Measurements from ENCODE around the gene MPV17L2.

Gene MPV17L2

DNA sequence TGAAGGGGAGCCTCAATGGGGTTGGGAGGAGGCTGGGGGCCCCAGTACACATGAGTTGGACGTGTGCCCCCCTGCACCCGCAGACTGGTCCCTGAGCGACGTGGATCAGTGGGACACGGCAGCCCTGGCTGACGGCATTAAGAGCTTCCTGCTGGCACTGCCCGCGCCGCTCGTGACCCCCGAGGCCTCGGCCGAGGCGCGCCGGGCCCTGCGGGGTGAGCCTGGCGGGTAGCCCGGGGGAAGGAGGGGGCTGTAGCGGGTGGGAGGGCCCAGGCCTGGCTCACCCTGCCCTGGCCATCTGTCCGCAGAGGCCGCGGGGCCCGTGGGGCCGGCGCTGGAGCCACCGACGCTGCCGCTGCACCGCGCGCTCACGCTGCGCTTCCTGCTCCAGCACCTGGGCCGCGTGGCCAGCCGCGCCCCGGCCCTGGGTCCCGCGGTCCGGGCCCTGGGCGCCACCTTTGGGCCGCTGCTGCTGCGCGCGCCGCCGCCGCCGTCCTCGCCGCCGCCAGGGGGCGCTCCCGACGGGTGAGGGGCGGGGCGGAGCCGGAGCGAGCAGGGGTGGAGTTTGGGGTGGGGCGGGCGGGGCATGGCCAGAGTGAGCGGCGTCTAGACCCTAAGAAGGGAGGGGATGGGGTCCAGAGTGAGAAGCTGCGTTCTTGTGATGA lies 31.9 kb upstream of the MPV17L2 start:
- peak; percentile 81 for DNase-seq

DNA sequence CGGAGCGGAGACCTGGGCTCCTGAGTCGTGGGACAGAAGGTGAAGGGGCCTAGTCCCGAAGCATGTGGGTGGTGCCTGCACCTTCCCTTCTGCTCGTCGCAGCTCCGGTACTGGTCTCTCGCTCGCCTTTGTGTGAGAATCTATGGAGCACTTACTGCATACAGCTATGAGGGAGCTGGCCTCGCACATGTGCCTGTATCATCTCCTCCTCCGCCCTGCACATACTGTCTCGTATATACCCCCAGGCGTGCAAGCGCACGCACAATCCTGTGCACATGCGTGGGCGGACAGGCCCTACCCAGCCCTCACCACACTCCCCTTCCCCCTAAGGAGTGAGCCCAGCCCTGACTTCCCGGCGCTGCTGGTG lies 31.4 kb upstream of the MPV17L2 start:
- no peak for DNase-seq

DNA sequence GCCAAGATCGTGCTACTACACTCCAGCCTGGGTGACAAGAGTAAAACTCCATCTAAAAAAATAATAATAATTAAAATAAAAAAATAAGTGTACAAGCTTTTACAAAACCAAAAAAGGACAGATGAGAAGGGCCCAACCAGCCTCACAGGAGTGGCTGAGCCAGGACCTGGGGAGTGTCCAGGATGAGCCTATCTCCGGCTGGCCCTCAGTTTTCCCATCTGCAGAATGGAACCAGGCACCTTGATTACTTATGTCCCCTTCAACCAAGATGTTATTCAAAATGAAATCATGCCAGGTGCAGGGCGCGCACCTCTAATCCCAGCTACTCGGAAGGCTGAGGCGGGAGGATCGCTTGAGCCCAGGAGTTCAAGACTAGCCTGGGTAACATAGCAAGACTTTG lies 28.9 kb upstream of the MPV17L2 start:
- no peak for DNase-seq

DNA sequence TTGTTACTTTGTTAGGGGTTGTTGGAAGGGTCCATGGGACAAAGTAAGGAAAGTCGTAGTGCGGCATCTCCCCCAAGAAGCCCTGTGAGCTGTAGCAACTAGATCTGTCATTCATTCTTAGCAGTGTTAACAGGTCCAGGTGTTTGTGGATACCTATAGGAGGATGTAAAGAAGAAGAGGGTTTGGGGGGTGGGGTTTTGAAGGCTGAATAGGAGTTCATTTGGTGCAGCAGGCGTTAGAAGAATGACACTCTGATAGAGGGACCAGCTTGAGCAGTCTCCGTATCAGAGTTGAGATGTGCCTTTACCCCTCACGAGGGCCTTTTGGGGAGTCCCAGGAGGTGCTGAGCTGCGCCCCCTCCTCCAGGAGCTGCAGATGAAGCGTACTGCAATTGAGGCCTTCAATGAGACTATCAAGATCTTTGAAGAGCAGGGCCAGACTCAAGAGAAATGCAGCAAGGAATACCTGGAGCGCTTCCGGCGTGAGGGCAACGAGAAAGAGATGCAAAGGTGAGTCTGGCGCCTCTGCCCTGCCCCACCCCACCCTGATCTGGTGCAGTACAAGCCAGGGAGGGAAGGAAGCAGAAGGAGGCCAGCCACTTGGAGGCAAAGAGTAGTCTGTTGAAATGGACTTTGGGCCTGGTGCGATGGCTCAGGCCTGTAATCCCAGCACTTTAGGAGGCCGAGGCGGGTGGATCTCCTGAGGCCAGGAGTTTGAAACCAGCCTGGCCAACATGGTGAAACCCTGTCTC lies 27.0 kb upstream of the MPV17L2 start:
- DNase-seq, result no peak

DNA sequence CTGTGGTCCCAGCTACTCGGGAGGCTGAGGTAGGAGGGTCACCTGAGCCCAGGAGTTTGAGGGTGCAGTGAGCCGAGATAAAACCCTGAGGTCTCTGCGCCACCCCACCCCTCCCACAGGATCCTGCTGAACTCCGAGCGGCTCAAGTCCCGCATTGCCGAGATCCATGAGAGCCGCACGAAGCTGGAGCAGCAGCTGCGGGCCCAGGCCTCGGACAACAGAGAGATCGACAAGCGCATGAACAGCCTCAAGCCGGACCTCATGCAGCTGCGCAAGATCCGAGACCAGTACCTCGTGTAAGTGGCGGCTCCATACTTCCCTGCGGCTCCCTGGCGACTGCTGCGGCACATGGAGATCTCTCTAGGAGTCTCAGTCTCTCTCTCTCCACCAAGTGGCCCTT lies 26.0 kb upstream of the MPV17L2 start:
- DNase-seq, result no peak

DNA sequence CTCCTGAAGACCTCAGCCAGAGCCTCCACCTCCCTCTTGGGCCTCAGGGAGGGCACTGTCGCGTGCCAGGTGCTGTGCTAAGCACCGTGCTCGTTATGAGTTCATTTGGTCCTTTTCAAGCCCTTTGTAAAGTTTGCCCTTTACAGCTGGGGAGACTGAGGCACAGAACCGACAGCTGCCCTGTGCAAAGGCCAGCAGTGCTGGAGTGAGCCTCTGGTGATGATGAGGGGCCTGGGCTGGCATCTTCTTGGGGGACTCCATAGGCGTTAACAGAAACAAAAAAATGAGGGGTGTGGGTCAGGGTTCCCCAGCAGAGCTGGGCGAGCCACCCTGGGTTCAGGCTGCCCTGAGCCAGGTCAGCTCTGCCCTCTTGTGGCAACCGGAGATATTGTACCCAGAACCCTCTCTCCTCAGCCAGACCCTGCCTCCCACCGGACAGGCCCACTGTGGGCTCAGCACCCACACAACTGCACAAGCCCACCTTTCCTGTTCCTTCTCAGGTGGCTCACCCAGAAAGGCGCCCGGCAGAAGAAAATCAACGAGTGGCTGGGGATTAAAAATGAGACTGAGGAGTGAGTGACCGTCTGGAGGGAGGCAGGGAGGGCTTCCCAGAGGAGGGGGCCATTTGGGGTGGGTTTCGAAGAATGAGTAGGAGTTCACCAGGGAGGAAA lies 24.9 kb upstream of the MPV17L2 start:
- DNase-seq, result peak; percentile 69

DNA sequence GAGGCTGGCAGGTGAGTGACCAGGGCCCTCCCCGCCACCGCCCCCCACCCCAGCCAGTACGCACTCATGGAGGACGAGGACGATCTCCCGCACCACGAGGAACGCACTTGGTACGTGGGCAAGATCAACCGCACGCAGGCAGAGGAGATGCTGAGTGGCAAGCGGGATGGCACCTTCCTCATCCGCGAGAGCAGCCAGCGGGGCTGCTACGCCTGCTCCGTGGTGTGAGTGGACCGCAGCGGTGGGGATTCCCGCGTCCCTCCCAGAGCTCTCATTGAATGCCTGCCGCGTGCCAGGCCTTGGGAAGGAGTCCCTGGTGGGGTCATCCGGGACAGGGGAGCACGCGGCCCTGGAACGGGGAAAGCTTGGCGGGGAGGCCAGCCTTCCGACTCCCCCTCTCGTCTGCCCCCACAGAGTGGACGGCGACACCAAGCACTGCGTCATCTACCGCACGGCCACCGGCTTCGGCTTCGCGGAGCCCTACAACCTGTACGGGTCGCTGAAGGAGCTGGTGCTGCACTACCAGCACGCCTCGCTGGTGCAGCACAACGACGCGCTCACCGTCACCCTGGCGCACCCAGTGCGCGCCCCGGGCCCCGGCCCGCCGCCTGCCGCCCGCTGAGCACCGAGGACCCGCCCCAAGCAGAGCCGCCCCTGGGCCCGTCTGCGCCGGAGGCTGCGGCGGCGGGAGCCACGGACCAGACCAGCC lies 24.2 kb upstream of the MPV17L2 start:
- DNase-seq, result no peak

DNA sequence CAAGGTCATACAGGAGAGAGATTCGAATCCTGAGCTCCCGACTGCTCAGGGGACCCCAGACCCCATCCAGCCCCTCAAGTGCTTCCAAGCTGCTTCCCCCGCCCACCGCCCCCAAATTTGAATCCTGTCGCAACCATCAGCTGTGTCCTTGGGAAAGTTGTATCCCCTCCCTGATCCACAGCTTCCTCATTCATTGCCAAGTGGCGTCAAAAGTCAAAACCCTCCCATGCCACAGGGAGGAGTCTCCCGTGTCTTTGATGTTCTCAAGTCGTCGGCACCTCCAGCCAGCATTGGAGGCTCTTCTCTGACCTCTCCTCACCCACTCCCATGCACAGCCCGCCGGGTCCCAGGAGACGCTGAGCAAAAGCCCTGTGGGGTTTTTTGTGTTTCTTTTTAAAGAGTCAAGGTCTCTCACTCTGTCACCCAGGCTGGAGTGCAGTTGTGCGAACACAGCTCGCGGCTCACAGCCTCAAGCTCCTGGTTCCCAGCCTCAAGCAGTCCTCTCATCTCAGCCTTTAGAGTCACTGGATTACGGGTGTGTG lies 22.2 kb upstream of the MPV17L2 start:
- DNase-seq, result no peak

DNA sequence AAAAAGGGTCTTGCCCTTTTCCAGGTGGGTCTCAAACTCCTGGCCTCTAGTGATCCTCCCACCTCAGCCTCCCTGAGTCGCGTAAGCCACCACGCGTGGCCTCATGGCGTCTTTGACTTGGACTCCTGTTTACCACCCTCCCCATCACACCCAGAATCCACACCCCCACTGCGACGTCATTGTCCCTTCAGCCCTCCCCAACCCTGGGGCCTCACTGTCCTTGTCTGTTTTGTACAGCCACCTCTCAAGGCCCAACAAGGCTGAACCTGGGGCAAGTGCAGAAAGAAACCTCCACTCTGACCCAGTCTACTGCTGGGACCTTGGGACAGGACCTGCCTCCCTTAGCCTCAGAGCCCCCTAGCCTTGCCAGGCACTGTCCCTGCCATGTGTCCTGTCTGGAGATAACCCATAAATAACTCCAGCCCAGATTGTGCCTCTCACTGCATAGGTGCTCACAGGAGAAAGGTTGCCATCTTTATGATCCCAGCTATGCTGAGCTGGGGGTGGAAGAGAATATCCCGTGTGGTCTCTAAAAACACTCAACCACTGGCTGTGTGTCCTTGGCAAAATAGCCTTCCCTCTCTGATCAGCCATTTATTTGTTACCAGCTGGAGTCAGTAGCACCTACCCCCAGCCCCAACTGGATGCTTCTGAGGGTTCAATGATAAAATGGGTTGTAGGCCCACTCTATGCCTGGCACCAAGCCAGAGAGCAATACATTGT lies 21.3 kb upstream of the MPV17L2 start:
- DNase-seq, result no peak

DNA sequence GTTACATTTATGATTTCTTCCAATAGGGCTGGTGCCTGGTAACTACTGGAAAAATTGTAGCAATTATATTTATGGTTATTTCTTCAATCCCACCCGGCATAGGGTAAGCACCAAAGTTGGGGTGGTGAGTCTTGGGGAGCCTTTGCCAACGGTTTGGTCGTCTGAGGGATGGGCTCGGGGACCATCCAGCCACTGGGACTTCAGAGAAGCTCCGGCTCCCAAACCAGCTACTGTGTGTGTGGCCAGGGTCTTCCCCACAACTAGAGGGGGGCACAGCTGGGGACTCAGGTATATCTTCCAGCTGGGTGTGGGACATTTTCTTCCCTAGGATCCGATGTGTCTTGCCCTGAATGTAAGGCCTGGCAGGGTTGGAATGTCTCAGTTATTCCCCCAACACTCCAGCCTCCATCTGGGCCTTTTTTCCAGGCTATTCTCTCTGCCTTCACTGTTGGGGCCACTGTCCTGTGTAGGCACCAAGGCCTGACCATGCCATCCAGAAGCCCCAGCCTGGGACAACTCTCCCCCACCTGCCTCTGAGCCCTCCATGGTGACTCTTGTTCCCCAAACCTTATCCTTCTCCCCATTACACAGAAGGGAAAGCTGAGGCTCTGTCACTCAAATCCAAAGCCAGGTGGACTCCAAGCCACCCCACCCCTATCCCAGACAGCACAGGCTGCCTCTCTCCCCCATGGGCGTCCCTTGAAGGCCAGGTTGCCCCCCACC lies 20.5 kb upstream of the MPV17L2 start:
- DNase-seq, result no peak

DNA sequence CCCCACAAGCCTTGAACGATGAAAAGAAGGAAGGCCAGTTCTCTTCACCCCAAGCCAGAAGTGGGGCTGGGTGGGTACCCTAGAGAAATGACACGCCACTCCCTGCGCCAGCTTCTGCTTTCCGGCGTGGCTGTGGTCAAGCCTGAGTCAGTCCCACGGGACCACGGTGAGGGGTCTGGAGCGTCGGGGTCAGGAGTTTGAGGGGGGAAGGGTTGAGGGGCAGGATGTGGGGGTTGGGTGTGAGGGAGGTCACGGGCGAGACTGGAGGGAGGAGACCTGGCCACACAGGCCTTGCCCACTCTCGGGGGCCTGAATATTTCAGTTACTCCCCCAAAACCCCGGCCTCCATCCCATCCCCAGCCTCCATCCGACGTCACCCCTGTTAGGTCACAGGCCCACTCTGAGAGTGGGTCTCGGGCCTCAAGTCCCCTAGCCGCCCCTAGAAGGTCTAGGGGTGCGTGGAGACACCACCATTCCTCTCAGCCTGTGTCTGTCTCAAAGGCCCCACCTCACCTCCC lies 19.9 kb upstream of the MPV17L2 start:
- no peak for DNase-seq

DNA sequence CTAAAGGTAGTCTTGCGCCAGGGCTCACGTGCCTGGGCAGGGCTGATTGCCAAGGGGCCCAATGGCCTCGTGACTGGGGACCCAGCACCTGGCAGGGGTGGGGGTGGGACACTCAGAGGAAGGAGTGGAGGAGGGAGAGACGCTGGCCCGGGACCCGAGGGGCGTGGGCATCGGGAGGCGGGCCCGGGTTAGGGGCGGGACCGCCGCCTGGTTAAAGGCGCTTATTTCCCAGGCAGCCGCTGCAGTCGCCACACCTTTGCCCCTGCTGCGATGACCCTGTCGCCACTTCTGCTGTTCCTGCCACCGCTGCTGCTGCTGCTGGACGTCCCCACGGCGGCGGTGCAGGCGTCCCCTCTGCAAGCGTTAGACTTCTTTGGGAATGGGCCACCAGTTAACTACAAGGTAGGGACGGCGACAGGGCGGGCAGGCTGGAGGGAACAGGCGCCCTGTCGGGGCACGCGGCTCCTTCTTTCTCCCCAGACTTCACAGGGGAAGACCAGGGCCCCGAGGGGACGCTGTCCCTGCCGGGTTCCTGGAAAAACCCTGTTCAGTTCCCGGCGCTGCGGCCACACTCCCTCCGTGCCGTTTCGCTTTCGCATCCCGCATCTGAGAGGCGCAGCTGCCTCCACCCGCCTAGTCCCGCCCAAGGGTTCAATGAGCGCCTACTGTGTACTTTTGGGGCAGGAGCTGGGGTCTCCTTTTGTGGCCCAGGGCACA lies 19.3 kb upstream of the MPV17L2 start, which contains the start of gene IFI30:
Gene IFI30, plus strand, starts transcription at position 242 of the 717 bp plus-strand sequence. Its CDS starts 29 bp downstream, at position 271.
- DNase-seq, result peak; percentile 80

DNA sequence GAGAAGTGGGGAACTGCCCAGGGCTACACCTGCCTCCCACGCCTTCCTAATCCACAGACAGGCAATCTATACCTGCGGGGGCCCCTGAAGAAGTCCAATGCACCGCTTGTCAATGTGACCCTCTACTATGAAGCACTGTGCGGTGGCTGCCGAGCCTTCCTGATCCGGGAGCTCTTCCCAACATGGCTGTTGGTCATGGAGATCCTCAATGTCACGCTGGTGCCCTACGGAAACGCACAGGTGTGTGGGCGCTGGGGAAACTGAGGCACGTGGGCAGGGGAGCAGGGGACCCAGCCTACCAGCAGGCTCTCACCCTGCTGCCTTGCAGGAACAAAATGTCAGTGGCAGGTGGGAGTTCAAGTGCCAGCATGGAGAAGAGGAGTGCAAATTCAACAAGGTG lies 18.0 kb upstream of the MPV17L2 start:
- no peak for DNase-seq

DNA sequence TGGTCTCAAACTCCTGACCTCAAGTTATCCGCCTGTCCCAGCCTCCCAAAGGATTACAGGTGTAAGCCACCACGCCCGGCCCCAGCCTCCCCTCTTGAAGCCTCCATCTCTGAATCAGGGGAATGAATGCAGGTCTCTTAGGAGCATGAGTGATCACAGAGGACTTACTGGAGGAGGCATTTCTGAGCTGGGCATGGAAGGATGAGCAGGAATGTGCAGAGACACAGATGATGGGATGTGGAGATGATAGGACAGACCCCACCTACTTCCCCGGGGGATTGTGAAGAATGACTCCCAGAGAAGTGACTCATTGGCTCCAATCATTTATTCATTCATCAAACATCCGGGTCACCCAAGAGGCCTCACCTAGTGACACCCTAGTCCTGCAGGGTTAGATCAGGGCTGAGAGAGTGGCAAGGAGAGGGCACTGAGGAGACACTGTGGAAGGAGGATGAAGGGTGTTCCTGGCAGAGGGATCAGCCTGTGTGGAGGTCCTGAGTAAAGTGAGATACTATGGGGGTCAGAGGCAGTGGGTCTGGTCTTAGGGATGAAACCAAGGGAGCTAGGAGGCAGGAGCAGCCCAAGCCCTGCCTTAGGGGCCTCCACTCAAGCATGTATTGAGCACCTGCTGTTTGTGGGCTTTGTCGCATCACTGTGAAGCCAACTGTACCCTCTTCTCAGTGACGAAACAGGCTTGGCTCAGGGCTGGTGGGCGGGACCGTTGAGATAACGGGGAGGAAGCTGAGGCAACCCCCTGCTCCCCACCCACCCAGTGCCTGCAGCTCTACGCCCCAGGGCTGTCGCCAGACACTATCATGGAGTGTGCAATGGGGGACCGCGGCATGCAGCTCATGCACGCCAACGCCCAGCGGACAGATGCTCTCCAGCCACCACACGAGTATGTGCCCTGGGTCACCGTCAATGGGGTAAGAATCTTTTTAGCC lies 16.4 kb upstream of the MPV17L2 start:
- no peak for DNase-seq

DNA sequence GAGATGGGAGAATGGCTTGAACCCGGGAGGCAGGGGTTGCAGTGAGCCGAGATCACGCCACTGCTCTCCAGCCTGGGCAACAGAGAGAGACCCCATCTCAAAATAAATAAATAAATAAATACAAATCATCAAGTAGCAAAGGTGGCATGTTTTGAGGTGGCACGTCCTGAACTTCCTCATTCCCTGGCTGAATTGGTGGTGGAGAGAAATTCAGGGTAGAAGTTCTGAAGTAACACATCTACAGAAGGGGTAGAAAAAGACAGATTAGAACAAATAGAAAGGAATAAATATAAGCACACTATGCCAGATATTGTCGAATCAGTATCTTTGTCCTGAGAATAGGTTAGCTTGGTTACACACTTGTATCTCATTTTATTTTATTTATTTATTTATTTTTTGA lies 13.1 kb upstream of the MPV17L2 start:
- no peak for DNase-seq

DNA sequence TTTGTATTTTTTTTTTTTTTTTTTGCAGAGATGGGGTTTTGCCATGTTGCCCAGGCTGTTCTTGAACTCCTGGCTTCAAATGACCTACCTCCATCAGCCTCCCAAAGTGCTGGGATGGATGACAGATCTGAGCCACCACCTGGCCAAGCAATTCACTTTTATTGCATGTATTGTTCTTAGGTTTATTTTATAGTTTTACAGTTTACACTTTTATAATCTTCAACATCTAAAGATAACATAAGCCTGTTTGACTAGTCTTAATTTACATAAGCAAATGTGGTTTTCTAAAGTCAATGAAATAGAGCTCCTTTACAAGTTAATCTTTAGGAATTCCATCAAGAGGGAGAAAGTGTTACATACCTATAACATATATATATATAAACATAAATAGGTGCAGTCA lies 9.5 kb upstream of the MPV17L2 start:
- no peak for DNase-seq

DNA sequence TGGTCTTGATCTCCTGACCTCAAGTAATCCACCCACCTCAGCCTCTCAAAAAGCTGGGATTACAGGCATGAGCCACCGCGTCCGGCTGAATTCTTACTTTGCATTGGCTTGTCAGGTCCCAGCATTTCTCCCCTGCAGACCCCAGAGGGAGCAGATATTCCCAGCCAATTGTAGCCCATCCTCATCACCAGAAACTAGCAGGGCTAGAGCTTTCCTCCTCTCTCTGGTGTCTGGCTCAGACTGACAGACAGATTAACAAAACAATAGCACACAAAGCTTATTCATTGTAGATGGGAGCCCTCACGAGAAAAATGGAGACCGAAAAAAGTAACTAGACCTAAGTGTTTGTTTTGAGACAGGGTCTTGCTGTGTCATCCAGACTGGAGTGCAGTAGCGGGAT lies 7.5 kb upstream of the MPV17L2 start:
- DNase-seq, result no peak

DNA sequence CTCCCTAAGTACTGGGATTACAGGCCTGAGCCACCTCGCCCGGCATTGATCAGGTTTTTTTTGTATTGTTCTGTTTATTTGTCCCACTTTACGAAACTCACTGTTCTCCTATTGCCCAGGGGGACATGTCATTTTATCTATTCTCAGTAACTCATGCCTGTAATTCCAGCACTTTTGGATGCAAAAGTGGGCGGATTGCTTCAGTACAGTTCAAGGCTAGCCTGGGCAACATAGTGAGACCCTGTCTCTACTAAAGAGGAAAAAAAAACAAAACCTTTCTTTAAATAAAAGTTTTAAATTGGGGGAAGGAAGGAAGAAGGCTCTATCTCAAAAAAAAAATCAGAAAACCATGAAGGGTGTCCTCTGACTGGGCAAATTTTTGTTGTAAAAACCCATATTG lies 2.7 kb upstream of the MPV17L2 start:
- no peak for DNase-seq

DNA sequence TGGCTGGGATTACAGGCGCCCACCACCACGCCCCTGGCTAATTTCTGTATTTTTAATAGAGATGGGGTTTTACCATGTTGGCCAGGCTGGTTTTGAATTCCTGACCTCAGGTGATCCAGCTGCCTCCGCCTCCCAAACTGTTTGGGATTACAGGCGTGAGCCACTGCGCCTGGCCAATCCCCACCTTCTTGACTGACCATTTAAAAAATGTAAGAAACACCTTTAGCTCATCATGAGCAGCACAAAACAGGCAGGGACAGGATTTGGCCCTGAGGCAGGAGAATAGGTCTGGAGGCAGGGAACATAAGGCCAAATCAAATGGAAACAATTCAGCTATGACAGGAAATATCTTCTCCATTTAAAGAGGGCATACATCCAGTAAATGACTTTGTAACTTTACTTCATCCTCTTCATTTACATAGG lies 1.4 kb upstream of the MPV17L2 start:
- no peak for DNase-seq

Data from CD4-positive, alpha-beta T cell treated with Interleukin-6 for 4 hours (primary cell).